ENCODE measurements around the gene RASA3.
"Not testable (repeated sequence)": the region's sequence is repeated elsewhere in the genome, so short reads cannot be mapped to it uniquely, and the experiment has no call there.

The RASA3 gene

GRCh38 chr13:114002009-114002544 is 130.3 kb downstream of the RASA3 start:
- no peak for DNase-seq (ENCODE audit: low read depth)

GRCh38 chr13:114001331-114002008 is 131.0 kb downstream of the RASA3 start:
- DNase-seq (ENCODE audit: low read depth): no peak

- no peak for DNase-seq (ENCODE audit: low read depth)
These were observed 132.0 kb downstream of the RASA3 start for GRCh38 chr13:114000151-114001040.

GRCh38 chr13:113999618-113999910 is 132.9 kb downstream of the RASA3 start:
- DNase-seq (ENCODE audit: low read depth): no peak

- no peak for DNase-seq (ENCODE audit: low read depth)
These were observed 133.4 kb downstream of the RASA3 start for GRCh38 chr13:113998781-113999617.

- DNase-seq (ENCODE audit: low read depth): no peak
These were observed 134.3 kb downstream of the RASA3 start for GRCh38 chr13:113997845-113998751.

- DNase-seq (ENCODE audit: low read depth): no peak
These were observed 135.3 kb downstream of the RASA3 start for GRCh38 chr13:113996912-113997745.

- DNase-seq (ENCODE audit: low read depth): no peak
These were observed 136.1 kb downstream of the RASA3 start for GRCh38 chr13:113996081-113996911.

- no peak for DNase-seq (ENCODE audit: low read depth)
These were observed 137.3 kb downstream of the RASA3 start for GRCh38 chr13:113995051-113995601.

- DNase-seq (ENCODE audit: low read depth): no peak
These were observed 140.0 kb downstream of the RASA3 start for GRCh38 chr13:113992276-113993005.

GRCh38 chr13:113991676-113992179 is 140.7 kb downstream of the RASA3 start:
- no peak for DNase-seq (ENCODE audit: low read depth)

- no peak for DNase-seq (ENCODE audit: low read depth)
These were observed 141.2 kb downstream of the RASA3 start for GRCh38 chr13:113991191-113991669.

GRCh38 chr13:113990321-113990837 is 142.0 kb downstream of the RASA3 start:
- DNase-seq (ENCODE audit: low read depth): no peak

GRCh38 chr13:113989585-113990300 is 142.7 kb downstream of the RASA3 start:
- no peak for DNase-seq (ENCODE audit: low read depth)

- not testable (repeated sequence) for DNase-seq (ENCODE audit: low read depth)
These were observed 143.6 kb downstream of the RASA3 start for GRCh38 chr13:113988859-113989258.

GRCh38 chr13:113982296-113982661 is 150.1 kb downstream of the RASA3 start:
- DNase-seq (ENCODE audit: low read depth): no peak

- no peak for DNase-seq (ENCODE audit: low read depth)
These were observed 150.7 kb downstream of the RASA3 start for GRCh38 chr13:113981611-113982295.
